GM12878 (cell line): Measurements from ENCODE around the gene OXER1. TPM values are rescaled to one million over a fixed set of nuclear protein-coding genes. Genes with fewer than 3 reads are reported as not detected.

Experiments
- ATAC-seq: fragments of 200-7000 bp; cut with Tn5 transposase; 3 replicates; pipeline ENCODE4 v1.9.1; 2020; ENCODE audit warnings: mild to moderate bottlenecking, moderate library complexity
- BruUV-seq: library from RNA; stranded (reverse); fragments of 400-500 nt; replicated peaks from 2 replicates; lab custom pipeline; 2021; lab: Mats Ljungman, UMichigan
- CTCF ChIA-PET: fragments of 300-600 bp; sonication (Branson Sonifier 250); formaldehyde crosslinking; extraction: SDS; loops from one replicate; lab custom pipeline; 2021; ENCODE audit warnings: inconsistent platforms; lab: Yijun Ruan, JAX
- POLR2A ChIA-PET: fragments of 350-600 bp; formaldehyde crosslinking; extraction: SDS; loops from one replicate; lab custom pipeline; 2021; ENCODE audit warnings: inconsistent platforms; lab: Charles Lee
- RAD21 ChIA-PET: fragments of 300-600 bp; sonication (Branson Sonifier 250); formaldehyde crosslinking; loops from one replicate; lab custom pipeline; 2023; ENCODE audit warnings: antibody characterized with exemption; ENCODE audit not compliant: unreplicated experiment; lab: Charles Lee
- SMC1A ChIA-PET: fragments of 300-600 bp; sonication (Branson Sonifier 250); formaldehyde crosslinking; loops from one replicate; lab custom pipeline; 2023; ENCODE audit not compliant: unreplicated experiment, uncharacterized antibody; lab: Charles Lee
- DNase-seq: peaks from one replicate; pipeline ENCODE4 v3.0.0-alpha.2; 2011; ENCODE audit warnings: low read depth, low spot score
- FAIRE-seq: peaks from 3 replicates; lab custom pipeline; 2011; peaks lifted over from hg19 to GRCh38; lab: Jason Lieb, UNC
- H2AFZ ChIP-seq: 2 replicates; pipeline ENCODE4 v1.6.0; 2011; ENCODE audit warnings: low read depth, low read length, control low read depth; ENCODE audit not compliant: control insufficient read depth
- H3K27ac ChIP-seq: 2 replicates; pipeline ENCODE4 v1.5.1; 2011; ENCODE audit warnings: control low read depth; ENCODE audit not compliant: control insufficient read depth, insufficient read depth
- H3K27me3 ChIP-seq, 2 experiments: replicated peaks in 1 of 2; 2 replicates each; pipeline versions ENCODE4 v1.6.0 to v1.6.1; 2011; ENCODE audit warnings: low read length in 1 of 2; ENCODE audit not compliant: control insufficient read depth in 2 of 2, insufficient read depth in 2 of 2
- H3K36me3 ChIP-seq, 2 experiments: 2 replicates each; pipeline ENCODE4 v1.5.1; 2011; ENCODE audit warnings: low read length in 1 of 2; ENCODE audit not compliant: control insufficient read depth in 2 of 2, insufficient read depth in 2 of 2
- H3K4me1 ChIP-seq: 2 replicates; pipeline ENCODE4 v1.6.1; 2011; ENCODE audit warnings: mild to moderate bottlenecking, low read length, moderate library complexity, mixed read lengths; ENCODE audit not compliant: control insufficient read depth, insufficient read depth
- H3K4me2 ChIP-seq: 2 replicates; pipeline ENCODE4 v1.6.0; 2011; ENCODE audit warnings: control low read depth; ENCODE audit not compliant: control insufficient read depth, insufficient read depth
- H3K4me3 ChIP-seq: fragments of 200-600 bp; sonication (generic); 2 replicates; pipeline ENCODE4 v1.5.1; 2016
- H3K79me2 ChIP-seq: 2 replicates; pipeline ENCODE4 v1.6.0; 2011; ENCODE audit warnings: low read length; ENCODE audit not compliant: control insufficient read depth, insufficient read depth
- H3K9ac ChIP-seq: 2 replicates; pipeline ENCODE4 v1.8.0; 2011; ENCODE audit warnings: low read length, control low read depth, mixed read lengths; ENCODE audit not compliant: control insufficient read depth, insufficient read depth
- H3K9me3 ChIP-seq: replicated peaks from 3 replicates; pipeline ENCODE4 v1.5.1; 2011; ENCODE audit warnings: mild to moderate bottlenecking, low read length; ENCODE audit not compliant: control insufficient read depth, insufficient read depth
- H4K20me1 ChIP-seq: 2 replicates; pipeline ENCODE4 v1.6.0; 2011; ENCODE audit not compliant: control insufficient read depth, insufficient read depth
- CBX3 ChIP-seq: fragments of 200-600 bp; sonication (generic); IDR thresholded peaks from 2 replicates; pipeline ENCODE4 v1.6.1; 2016; ENCODE audit warnings: low read depth, borderline replicate concordance
- CHD1 ChIP-seq: IDR thresholded peaks from 2 replicates; pipeline ENCODE4 v1.6.1; 2012; ENCODE audit warnings: low read depth, low read length, improper control_type of control experiment
- NR2C2 ChIP-seq: IDR thresholded peaks from 2 replicates; pipeline ENCODE4 v1.6.1; 2011; ENCODE audit warnings: borderline replicate concordance, low read depth; ENCODE audit not compliant: control insufficient read depth, insufficient read length
- POLR2AphosphoS5 ChIP-seq: IDR thresholded peaks from 2 replicates; pipeline ENCODE4 v1.6.1; 2011; ENCODE audit warnings: mild to moderate bottlenecking, low read length, inconsistent platforms
- SMAD1 ChIP-seq: fragments of 450-650 bp; IDR thresholded peaks from 2 replicates; pipeline ENCODE4 v1.6.1; 2018; ENCODE audit warnings: mild to moderate bottlenecking, low read depth; ENCODE audit not compliant: partially characterized antibody
- SPI1 ChIP-seq: IDR thresholded peaks from 2 replicates; pipeline ENCODE4 v1.6.1; 2011; ENCODE audit warnings: low read depth, mild to moderate bottlenecking, low read length, moderate library complexity, borderline replicate concordance; ENCODE audit not compliant: insufficient read depth
- SRF ChIP-seq, 2 experiments: IDR thresholded peaks; 2 replicates each; pipeline ENCODE4 v1.6.1; 2011; ENCODE audit warnings: low read depth in 2 of 2, low read length in 2 of 2, mild to moderate bottlenecking in 1 of 2, moderate library complexity in 1 of 2
- YY1 ChIP-seq: IDR thresholded peaks from 2 replicates; pipeline ENCODE4 v1.6.1; 2011; ENCODE audit warnings: low read depth, mild to moderate bottlenecking, low read length
- ZNF622 ChIP-seq: fragments of 450-650 bp; IDR thresholded peaks from 2 replicates; pipeline ENCODE4 v1.6.1; 2017; ENCODE audit warnings: mild to moderate bottlenecking, inconsistent platforms
- WGBS: methylation state at CpG from one replicate; pipeline ENCODE4 v1.1.6; 2016; ENCODE audit warnings: low lambda C conversion rate; ENCODE audit not compliant: insufficient replicate concordance, insufficient coverage; ENCODE audit errors: missing lambda C conversion rate; 5-methylcytosine and 5-hydroxymethylcytosine counted together
- in situ Hi-C: fragments of 300-500 bp; cut with MboI; formaldehyde crosslinking; loops from 9 replicates; pipeline ENCODE4 v1.14.3; 2018; ENCODE audit warnings: mixed read lengths
- intact Hi-C: fragments of 100-400 bp; cut with micrococcal nuclease; formaldehyde crosslinking; loops from one replicate; pipeline ENCODE4 v1.14.2; 2022; ENCODE audit not compliant: unreplicated experiment
- polyA plus RNA-seq, 11 experiments: library from polyadenylated mRNA; depleted of rRNA in 4 of 11; unstranded in 6 of 11; stranded (reverse) in 5 of 11; fragments of >200 nt; fragmentation: Nextera tagmentation in 4 of 11; fragmentation: Illumina TruSeq in 1 of 11; extraction: Ambion mirVana in 4 of 11; extraction: Trizol in 1 of 11; gene quantifications; 1 replicate in 1 of 11; 2 replicates in 10 of 11; pipeline versions ENCODE4 v1.2.1 to v1.2.3, GENCODE V29; 2011 to 2016; ENCODE audit warnings: inconsistent platforms in 2 of 11, missing spikeins in 2 of 11, low read depth in 1 of 11
- total RNA-seq, 4 experiments: library from RNA; depleted of rRNA in 3 of 4; stranded (reverse); fragments of >200 nt in 3 of 4; fragmentation: Illumina TruSeq in 1 of 4; extraction: Trizol in 1 of 4; gene quantifications; 2 replicates each; pipeline versions ENCODE4 v1.2.1 to v1.2.3, GENCODE V29; 2013 to 2021
- TF ChIP-seq, protein P1 (sequence below): IDR thresholded peaks from 2 replicates; pipeline ENCODE4 v1.6.1; 2011; ENCODE audit warnings: borderline replicate concordance, low read depth, mild to moderate bottlenecking, moderate library complexity, mixed read lengths, low read length; ENCODE audit not compliant: insufficient read depth; ENCODE audit errors: extremely low read length
- TF ChIP-seq, protein P2 (sequence below): IDR thresholded peaks from 2 replicates; pipeline ENCODE4 v1.6.1; 2011; ENCODE audit warnings: mild to moderate bottlenecking, low read depth, low read length, moderate library complexity; ENCODE audit not compliant: insufficient replicate concordance
- TF ChIP-seq, protein P3 (sequence below): fragments of 450-650 bp; IDR thresholded peaks from 2 replicates; pipeline ENCODE4 v1.6.1; 2017; ENCODE audit warnings: mild to moderate bottlenecking, moderate library complexity

OXER1 gene
- total and polyA plus RNA-seq, 10 of the 15 experiments (the other 5 are each of a cell fraction or from before 2014, with no cell fraction given), result 0.11 to 8.6 (median 3.3) TPM

DNA sequence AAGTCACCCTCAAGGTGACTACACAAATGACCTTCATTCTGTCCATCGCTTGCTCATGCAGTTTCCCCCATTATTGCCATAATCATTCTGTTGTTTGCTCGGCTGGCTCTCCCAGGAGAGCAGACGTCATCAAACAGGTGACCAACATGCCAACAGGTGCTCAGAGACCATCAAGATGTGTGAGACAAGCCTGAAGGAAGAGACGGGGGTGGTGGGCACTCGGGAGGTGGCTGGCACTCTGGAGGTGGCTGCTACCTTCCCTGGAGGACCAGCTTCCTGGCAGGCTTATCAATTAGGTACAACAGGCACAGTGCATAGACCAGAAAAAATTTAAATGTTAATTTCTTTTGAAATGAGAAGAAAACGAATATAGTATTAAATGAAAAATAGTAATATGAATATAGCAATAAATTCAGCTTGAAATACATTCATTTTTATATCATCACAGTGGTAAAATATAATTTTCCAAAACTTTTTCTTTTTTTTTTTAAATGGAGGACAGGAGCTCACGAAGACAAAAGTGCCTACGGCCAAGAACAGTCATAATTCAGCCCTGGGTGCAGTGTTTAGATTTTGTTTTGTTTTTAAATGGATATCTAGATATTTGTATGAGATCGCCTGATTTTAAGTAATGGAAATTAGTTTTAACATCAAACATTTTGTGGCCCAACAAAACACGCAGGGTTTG, 45.3 kb upstream of the OXER1 start (continued):
- TF ChIP-seq NR2C2 (no peak), SRF (IDR thresholded peaks at IDR 0.05; ENCODE audit: low read depth in 2 of 2, low read length in 2 of 2) (no peak), CHD1 (0 out of 2 replicates have a peak, but pooled peaks have one; percentile 48), ZNF622 (no peak)
- TF ChIP-seq, protein P1, sequence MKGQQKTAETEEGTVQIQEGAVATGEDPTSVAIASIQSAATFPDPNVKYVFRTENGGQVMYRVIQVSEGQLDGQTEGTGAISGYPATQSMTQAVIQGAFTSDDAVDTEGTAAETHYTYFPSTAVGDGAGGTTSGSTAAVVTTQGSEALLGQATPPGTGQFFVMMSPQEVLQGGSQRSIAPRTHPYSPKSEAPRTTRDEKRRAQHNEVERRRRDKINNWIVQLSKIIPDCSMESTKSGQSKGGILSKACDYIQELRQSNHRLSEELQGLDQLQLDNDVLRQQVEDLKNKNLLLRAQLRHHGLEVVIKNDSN, result no peak

DNA sequence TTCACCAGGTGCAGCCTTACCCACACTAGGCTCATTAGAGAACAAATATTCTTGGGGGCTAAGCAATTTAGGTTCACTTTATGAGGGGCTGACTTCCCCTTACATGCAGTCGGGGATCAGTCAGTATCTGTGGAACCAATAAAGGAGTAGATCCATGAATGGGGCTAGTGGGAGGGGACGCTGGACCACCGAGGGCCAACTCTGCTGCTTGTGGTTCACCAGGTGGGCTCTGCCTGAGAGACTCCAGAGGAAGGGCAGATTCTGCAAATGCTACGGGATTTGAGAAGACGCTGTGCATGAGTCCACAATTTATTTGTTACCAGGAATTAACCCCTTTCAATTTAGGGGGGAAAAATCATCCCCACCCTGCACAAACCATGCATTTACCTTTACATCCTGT, 44.4 kb upstream of the OXER1 start:
- Histone ChIP-seq H3K36me3 (no peaks in the 10 kb centered on the region), H3K79me2 (no peaks in the 10 kb centered on the region), H3K4me2 (no peak overlapping the region), H3K9ac (no peak overlapping the region), H3K4me1 (peaks cover 9% of the 10 kb centered on the region), H3K27ac (no peak overlapping the region), H3K9me3 (no peaks in the 10 kb centered on the region; the same call in 2 of the 3 replicates), H3K4me3 (no peak overlapping the region), H3K27me3 (no peaks in the 10 kb centered on the region), H2AFZ (no peak overlapping the region), H4K20me1 (no peaks in the 10 kb centered on the region)
- in situ Hi-C loops (no loop called here), intact Hi-C loops (no loop called here)
- POLR2A ChIA-PET, result interaction anchor here (3.3 to 3.8 kb wide), 2 partner anchors 8 to 12 kb away, joined by 14 to 99 read pairs; no protein-coding TSS in a partner anchor
- RAD21 ChIA-PET, result no interaction called here
- TF ChIP-seq SMAD1 (no peak), SPI1 (no peak), POLR2AphosphoS5 (no peak), CBX3 (no peak), YY1 (no peak)
- TF ChIP-seq, protein P2, sequence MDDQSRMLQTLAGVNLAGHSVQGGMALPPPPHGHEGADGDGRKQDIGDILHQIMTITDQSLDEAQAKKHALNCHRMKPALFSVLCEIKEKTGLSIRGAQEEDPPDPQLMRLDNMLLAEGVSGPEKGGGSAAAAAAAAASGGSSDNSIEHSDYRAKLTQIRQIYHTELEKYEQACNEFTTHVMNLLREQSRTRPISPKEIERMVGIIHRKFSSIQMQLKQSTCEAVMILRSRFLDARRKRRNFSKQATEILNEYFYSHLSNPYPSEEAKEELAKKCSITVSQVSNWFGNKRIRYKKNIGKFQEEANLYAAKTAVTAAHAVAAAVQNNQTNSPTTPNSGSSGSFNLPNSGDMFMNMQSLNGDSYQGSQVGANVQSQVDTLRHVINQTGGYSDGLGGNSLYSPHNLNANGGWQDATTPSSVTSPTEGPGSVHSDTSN, result no peak
- TF ChIP-seq, protein P3, sequence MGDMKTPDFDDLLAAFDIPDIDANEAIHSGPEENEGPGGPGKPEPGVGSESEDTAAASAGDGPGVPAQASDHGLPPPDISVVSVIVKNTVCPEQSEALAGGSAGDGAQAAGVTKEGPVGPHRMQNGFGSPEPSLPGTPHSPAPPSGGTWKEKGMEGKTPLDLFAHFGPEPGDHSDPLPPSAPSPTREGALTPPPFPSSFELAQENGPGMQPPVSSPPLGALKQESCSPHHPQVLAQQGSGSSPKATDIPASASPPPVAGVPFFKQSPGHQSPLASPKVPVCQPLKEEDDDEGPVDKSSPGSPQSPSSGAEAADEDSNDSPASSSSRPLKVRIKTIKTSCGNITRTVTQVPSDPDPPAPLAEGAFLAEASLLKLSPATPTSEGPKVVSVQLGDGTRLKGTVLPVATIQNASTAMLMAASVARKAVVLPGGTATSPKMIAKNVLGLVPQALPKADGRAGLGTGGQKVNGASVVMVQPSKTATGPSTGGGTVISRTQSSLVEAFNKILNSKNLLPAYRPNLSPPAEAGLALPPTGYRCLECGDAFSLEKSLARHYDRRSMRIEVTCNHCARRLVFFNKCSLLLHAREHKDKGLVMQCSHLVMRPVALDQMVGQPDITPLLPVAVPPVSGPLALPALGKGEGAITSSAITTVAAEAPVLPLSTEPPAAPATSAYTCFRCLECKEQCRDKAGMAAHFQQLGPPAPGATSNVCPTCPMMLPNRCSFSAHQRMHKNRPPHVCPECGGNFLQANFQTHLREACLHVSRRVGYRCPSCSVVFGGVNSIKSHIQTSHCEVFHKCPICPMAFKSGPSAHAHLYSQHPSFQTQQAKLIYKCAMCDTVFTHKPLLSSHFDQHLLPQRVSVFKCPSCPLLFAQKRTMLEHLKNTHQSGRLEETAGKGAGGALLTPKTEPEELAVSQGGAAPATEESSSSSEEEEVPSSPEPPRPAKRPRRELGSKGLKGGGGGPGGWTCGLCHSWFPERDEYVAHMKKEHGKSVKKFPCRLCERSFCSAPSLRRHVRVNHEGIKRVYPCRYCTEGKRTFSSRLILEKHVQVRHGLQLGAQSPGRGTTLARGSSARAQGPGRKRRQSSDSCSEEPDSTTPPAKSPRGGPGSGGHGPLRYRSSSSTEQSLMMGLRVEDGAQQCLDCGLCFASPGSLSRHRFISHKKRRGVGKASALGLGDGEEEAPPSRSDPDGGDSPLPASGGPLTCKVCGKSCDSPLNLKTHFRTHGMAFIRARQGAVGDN, result no peak
- FAIRE-seq, result no peak
- SMC1A ChIA-PET, result interaction anchor here (3.7 kb wide), 1 partner anchor 13 kb away, joined by 60 read pairs; no protein-coding TSS in a partner anchor
- no peak for DNase-seq
- CTCF ChIA-PET, result interaction anchor here (6.1 kb wide), 1 partner anchor 14 kb away, joined by 69 read pairs; the partner anchor contains the start of gene HAAO
- BruUV-seq, result no TSS peak
- WGBS, result 94% methylated on average over 5 of the region's 5 CpGs
- ATAC-seq, result no peak
